ENCODE data around the gene ZDHHC3.

GRCh38 chr3:44969154-44969827 is 6.7 kb downstream of the ZDHHC3 start:
- TF ChIP-seq CTCF (IDR thresholded peaks at IDR 0.05) (no peak), POLR2A (IDR thresholded peaks at IDR 0.05) (no peak), POLR2AphosphoS5 (IDR thresholded peaks at IDR 0.05) (no peak)
